B cell (primary cell): ENCODE results near the gene XRCC1. TPM values are rescaled to one million over a fixed set of nuclear protein-coding genes. Genes with fewer than 3 reads are reported as not detected.

Experiments
- ATAC-seq: fragments of 200-7000 bp; cut with Tn5 transposase; one replicate; pipeline ENCODE4 v1.10.0; 2021; ENCODE audit warnings: low read depth, mild to moderate bottlenecking, moderate number of reproducible peaks, moderate library complexity
- CTCF ChIA-PET: fragments of 350-600 bp; sonication (Branson Sonifier 250); formaldehyde crosslinking; loops from one replicate; lab custom pipeline; 2021; ENCODE audit warnings: antibody characterized with exemption, inconsistent platforms; lab: Charles Lee
- POLR2A ChIA-PET: fragments of 350-600 bp; sonication (Branson Sonifier 250); formaldehyde crosslinking; loops from one replicate; lab custom pipeline; 2021; ENCODE audit warnings: antibody characterized with exemption; lab: Charles Lee
- DNase-seq: peaks from one replicate; pipeline ENCODE4 v3.0.0; 2013
- H2AFZ ChIP-seq: 2 replicates; pipeline ENCODE4 v1.6.1; 2012; ENCODE audit warnings: mild to moderate bottlenecking, low read depth, low read length; ENCODE audit not compliant: insufficient read depth, poor library complexity, severe bottlenecking
- H3K27ac ChIP-seq, 2 donors: 1 replicate in 1 of 2; 2 replicates in 1 of 2; pipeline ENCODE4 v1.5.1; 2012 to 2013; ENCODE audit warnings: low read length in 2 of 2, mild to moderate bottlenecking in 2 of 2, moderate library complexity in 1 of 2
- H3K27me3 ChIP-seq, 4 experiments: fragments of 200-600 bp in 1 of 4; sonication (generic) in 1 of 4; replicated peaks in 1 of 4; 1 replicate in 2 of 4; 2 replicates in 2 of 4; pipeline versions ENCODE4 v1.6.1 to v1.7.0; 2013 to 2016; ENCODE audit warnings: low read length in 3 of 4, mild to moderate bottlenecking in 2 of 4, mixed read lengths in 1 of 4, moderate library complexity in 1 of 4; ENCODE audit not compliant: insufficient read depth in 4 of 4, control insufficient read depth in 3 of 4; ENCODE audit errors: control extremely low read depth in 1 of 4
- H3K36me3 ChIP-seq, 2 experiments: replicated peaks in 1 of 2; 1 replicate in 1 of 2; 2 replicates in 1 of 2; pipeline versions ENCODE4 v1.6.1 to v1.7.1; 2013; ENCODE audit warnings: low read length in 1 of 2; ENCODE audit not compliant: insufficient read depth in 2 of 2, control insufficient read depth in 1 of 2; ENCODE audit errors: control extremely low read depth in 1 of 2, extremely low read depth in 1 of 2
- H3K4me1 ChIP-seq, 2 donors: fragments of 200-600 bp in 1 of 2; sonication (generic) in 1 of 2; 1 replicate in 1 of 2; 2 replicates in 1 of 2; pipeline versions ENCODE4 v1.5.1 to v1.6.1; 2013 to 2017; ENCODE audit warnings: low read length in 2 of 2; ENCODE audit not compliant: control insufficient read depth in 2 of 2, insufficient read depth in 2 of 2
- H3K4me2 ChIP-seq: replicated peaks from 2 replicates; pipeline ENCODE3; 2012; ENCODE audit warnings: mild to moderate bottlenecking, low read depth, low read length; ENCODE audit not compliant: poor library complexity, severe bottlenecking
- H3K4me3 ChIP-seq, 5 experiments: fragments of 200-600 bp in 1 of 5; sonication (generic) in 1 of 5; 1 replicate in 3 of 5; 2 replicates in 2 of 5; pipeline versions ENCODE4 v1.5.1 to v1.7.0; 2011 to 2016; ENCODE audit warnings: low read length in 4 of 5, mild to moderate bottlenecking in 4 of 5, low read depth in 2 of 5, control low read depth in 1 of 5, moderate library complexity in 1 of 5; ENCODE audit not compliant: insufficient read depth in 1 of 5; ENCODE audit errors: control extremely low read depth in 1 of 5, extremely low read depth in 1 of 5
- H3K79me2 ChIP-seq: fragments of 200-600 bp; sonication (generic); one replicate; pipeline ENCODE4 v1.6.0; 2016; ENCODE audit warnings: low read length; ENCODE audit not compliant: control insufficient read depth, insufficient read depth
- H3K9ac ChIP-seq: fragments of 200-600 bp; sonication (generic); 2 replicates; pipeline ENCODE4 v1.6.1; 2017; ENCODE audit warnings: mild to moderate bottlenecking, low read length, moderate library complexity
- H3K9me3 ChIP-seq, 3 donors: one replicate each; pipeline versions ENCODE4 v1.6.1 to v1.7.1; 2013; ENCODE audit warnings: low read length in 2 of 3; ENCODE audit not compliant: control insufficient read depth in 2 of 3, insufficient read depth in 1 of 3; ENCODE audit errors: control extremely low read depth in 1 of 3
- H4K20me1 ChIP-seq: 2 replicates; pipeline ENCODE4 v1.6.0; 2012; ENCODE audit warnings: mild to moderate bottlenecking, low read length; ENCODE audit not compliant: insufficient read depth, control insufficient read depth, poor library complexity, severe bottlenecking
- H3K27ac Mint-ChIP-seq: one replicate; pipeline ENCODE4 v1.8.0; 2021; ENCODE audit warnings: mixed read lengths
- H3K27me3 Mint-ChIP-seq: one replicate; pipeline ENCODE4 v1.8.0; 2021; ENCODE audit warnings: mixed read lengths
- H3K4me1 Mint-ChIP-seq: one replicate; pipeline ENCODE4 v1.8.0; 2021; ENCODE audit warnings: mixed read lengths
- H3K4me3 Mint-ChIP-seq: one replicate; pipeline ENCODE4 v1.8.0; 2021; ENCODE audit warnings: mixed read lengths
- H3K9me3 Mint-ChIP-seq: one replicate; pipeline ENCODE4 v1.8.0; 2022; ENCODE audit warnings: mixed read lengths; ENCODE audit not compliant: insufficient read depth
- CTCF ChIP-seq: fragments of 200-600 bp; IDR thresholded peaks from one replicate; pipeline ENCODE4 v1.8.0; 2022; ENCODE audit warnings: antibody characterized with exemption, mild to moderate bottlenecking
- EZH2 ChIP-seq: IDR thresholded peaks from 2 replicates; pipeline ENCODE4 v1.6.1; 2012; ENCODE audit warnings: borderline replicate concordance, low read depth, mild to moderate bottlenecking, moderate library complexity, low read length; ENCODE audit not compliant: insufficient read depth, poor library complexity, severe bottlenecking
- intact Hi-C: fragments of 100-400 bp; cut with micrococcal nuclease; formaldehyde crosslinking; loops from one replicate; pipeline ENCODE4 v1.10.0; 2022
- polyA plus RNA-seq: library from polyadenylated mRNA; depleted of rRNA; stranded (reverse); fragments of >200 nt; gene quantifications from 2 replicates; pipeline ENCODE4 v1.2.3, GENCODE V29; 2012
- total RNA-seq, 2 donors: library from RNA; stranded (reverse); fragments of 120-200 nt in 1 of 2; gene quantifications; 1 replicate in 1 of 2; 2 replicates in 1 of 2; pipeline versions ENCODE4 v1.2.3 to v1.2.4, GENCODE V29; 2013 to 2022

The XRCC1 gene
- total and polyA plus RNA-seq, 2 donors (not counting 1 experiment from before 2014, with no cell fraction given), result 34.6 to 38.2 TPM

- peaks cover 0 to 9% (median 2%) of the 10 kb centered on the region in 3 donors for H3K9me3 ChIP-seq
- no peak overlapping the region for H3K9ac ChIP-seq
- no peaks in the 10 kb centered on the region for H3K27me3 ChIP-seq
- peaks cover 0 to 38% of the 10 kb centered on the region in 2 experiments for H3K36me3 ChIP-seq
- TF ChIP-seq CTCF, result no peak
- TF ChIP-seq EZH2, result no peak
- H2AFZ ChIP-seq, result no peak overlapping the region
- no peak overlapping the region for H3K4me3 ChIP-seq
- H3K4me3 Mint-ChIP-seq, result no peak overlapping the region
- H3K27ac Mint-ChIP-seq, result no peak overlapping the region
- ATAC-seq (no peak), DNase-seq (no peak)
- H3K27ac ChIP-seq, result no peak overlapping the region
- no peaks in the 10 kb centered on the region for H3K79me2 ChIP-seq
- peaks cover 7% of the 10 kb centered on the region for H3K9me3 Mint-ChIP-seq
- H4K20me1 ChIP-seq, result no peaks in the 10 kb centered on the region
- H3K4me1 Mint-ChIP-seq, result peaks cover 8% of the 10 kb centered on the region
- intact Hi-C loops, result no loop called here
- H3K27me3 Mint-ChIP-seq, result no peaks in the 10 kb centered on the region
- CTCF ChIA-PET, result interaction anchor here (0.9 kb wide), 1 partner anchor 57 kb away, joined by 5 read pairs; the partner anchor contains the start of genes IRGQ and ZNF576
- H3K4me1 ChIP-seq, result peaks cover 0 to 9% of the 10 kb centered on the region in 2 donors
- POLR2A ChIA-PET, result no interaction called here
- H3K4me2 ChIP-seq, result no peak overlapping the region
Measured at GRCh38 chr19:43538922-43539321, 36.4 kb downstream of the XRCC1 start.
